ENCODE data around the gene C8G.

Gene C8G

DNA sequence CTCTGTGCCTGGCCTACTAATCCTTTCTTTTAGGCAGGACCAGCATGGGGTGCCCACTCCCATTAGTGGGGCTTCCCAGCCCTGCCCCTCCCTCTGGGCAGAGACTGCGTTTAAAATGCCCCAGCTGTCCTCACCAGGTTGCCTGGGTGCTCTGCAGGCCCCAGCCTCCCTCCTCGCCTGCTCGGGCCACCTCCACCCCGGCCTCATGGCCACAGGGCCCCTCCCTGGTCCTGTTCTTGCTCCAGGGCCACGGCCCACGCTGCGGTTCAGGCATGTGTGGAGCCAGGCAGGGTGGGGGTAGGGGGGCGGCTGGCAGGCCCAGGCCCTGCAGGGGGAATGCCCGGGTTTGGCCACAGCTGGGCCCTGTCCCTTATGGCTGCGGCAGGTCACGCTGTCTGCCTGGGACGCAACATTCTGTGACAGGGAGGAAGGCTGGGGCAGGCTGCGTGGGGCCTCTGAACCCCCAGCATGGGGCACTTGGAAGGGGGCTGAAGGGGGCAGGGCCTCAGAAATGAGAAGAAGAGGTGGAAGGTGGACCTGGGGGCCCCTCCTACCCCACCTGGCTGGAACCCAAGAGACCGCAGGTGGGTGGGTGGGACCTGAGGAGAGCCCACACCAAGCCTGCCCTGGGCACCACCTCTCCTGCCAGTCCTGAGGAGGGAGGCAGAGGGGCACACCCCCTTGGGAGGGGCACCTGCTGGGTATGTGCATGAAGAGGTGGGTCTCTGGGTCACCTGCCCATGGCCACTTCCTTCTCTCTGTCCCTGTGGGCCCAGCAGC lies 6.7 kb downstream of the C8G start, which contains the start of gene LCN12:
Gene LCN12 (plus strand): TSS at position 733 of the 780 bp plus-strand sequence. CDS start 55 bp downstream, outside the sequence.
- Histone ChIP-seq H3K9me3 (replicated peaks; ENCODE audit: low read length) (no peaks in the 10 kb centered on the region), H3K36me3 (ENCODE audit: insufficient read depth, low read length) (no peaks in the 10 kb centered on the region), H3K4me3 (ENCODE audit: low read length) (no peak within 1 kb of the TSS), H3K9ac (ENCODE audit: low read depth, low read length) (no peak within 1 kb of the TSS), H3K4me1 (ENCODE audit: control insufficient read depth, insufficient read depth, low read length) (peaks cover 28% of the 10 kb centered on the region), H3K27me3 (ENCODE audit: control insufficient read depth, insufficient read depth, low read length) (peaks cover 3% of the 10 kb centered on the region), H3K4me2 (ENCODE audit: low read length) (no peak within 1 kb of the TSS)

DNA sequence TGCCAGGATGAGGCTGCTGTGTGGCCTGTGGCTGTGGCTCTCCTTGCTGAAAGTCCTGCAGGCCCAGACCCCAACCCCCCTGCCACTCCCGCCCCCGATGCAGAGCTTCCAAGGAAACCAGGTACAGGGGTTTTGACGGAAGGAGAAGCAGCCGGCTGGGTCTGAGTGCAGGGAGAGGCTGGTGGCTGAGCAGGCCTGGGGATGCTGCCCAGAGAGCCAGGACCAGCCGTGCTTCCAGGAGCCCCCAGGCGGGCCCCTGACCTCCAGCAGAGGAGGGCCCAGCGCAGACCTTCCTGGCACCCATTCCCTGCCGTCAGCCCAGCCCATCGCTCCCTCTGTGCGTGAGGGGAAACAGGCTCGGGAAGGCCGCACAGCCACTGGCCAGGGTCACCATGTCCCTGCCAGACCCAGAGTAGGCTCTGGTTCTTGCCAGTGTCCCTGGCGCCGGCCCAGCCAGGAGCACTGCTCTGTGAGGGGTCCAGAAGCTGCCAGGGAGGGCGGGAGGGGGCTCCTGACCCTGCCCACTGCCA lies 7.3 kb downstream of the C8G start:
- no peaks in the 10 kb centered on the region for H3K36me3 ChIP-seq (ENCODE audit: insufficient read depth, low read length)
- H3K4me1 ChIP-seq (ENCODE audit: control insufficient read depth, insufficient read depth, low read length), result peaks cover 21% of the 10 kb centered on the region
- H3K4me2 ChIP-seq (ENCODE audit: low read length), result no peak overlapping the region
- H3K9ac ChIP-seq (ENCODE audit: low read depth, low read length), result no peak overlapping the region
- H3K9me3 ChIP-seq (replicated peaks; ENCODE audit: low read length), result no peaks in the 10 kb centered on the region
- H3K4me3 ChIP-seq (ENCODE audit: low read length), result no peak overlapping the region
- peaks cover 3% of the 10 kb centered on the region for H3K27me3 ChIP-seq (ENCODE audit: control insufficient read depth, insufficient read depth, low read length)

DNA sequence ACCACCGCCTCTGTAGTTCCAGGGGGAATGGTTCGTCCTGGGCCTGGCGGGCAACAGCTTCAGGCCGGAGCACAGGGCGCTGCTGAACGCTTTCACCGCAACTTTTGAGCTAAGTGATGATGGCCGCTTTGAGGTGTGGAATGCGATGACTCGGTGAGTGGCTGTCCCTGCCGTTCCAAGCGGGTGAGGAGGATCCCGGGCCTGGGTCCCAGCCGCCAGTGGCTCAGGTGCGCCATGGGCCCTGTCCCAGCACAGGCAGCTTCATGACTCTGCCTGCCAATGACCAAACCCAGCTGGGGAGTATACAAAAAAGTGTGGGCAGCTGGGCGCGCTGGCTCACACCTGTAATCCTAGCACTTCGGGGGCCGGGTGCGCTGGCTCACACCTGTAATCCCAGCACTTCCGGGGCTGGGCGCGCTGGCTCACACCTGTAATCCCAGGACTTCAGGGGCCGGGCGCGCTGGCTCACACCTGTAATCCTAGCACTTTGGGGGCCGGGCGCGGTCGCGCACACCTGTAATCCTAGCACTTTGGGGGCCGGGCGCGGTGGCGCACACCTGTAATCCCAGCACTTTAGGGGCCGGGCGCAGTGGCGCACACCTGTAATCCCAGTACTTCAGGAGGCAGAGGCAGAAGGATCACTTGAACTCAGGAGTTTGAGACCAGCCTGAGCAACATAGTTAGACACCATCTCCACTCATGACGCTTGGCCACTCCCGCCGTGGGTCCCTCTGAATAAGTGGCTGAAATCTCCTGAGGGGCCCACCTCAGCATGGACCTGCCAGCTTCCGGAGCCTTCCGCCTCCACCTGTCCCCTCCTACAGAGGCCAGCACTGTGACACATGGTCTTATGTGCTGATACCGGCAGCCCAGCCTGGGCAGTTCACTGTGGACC lies 8.1 kb downstream of the C8G start:
- H3K36me3 ChIP-seq (ENCODE audit: insufficient read depth, low read length), result no peaks in the 10 kb centered on the region
- H3K27me3 ChIP-seq (ENCODE audit: control insufficient read depth, insufficient read depth, low read length), result peaks cover 3% of the 10 kb centered on the region
- H3K4me2 ChIP-seq (ENCODE audit: low read length), result no peak overlapping the region
- no peak overlapping the region for H3K4me3 ChIP-seq (ENCODE audit: low read length)
- H3K9me3 ChIP-seq (replicated peaks; ENCODE audit: low read length), result no peaks in the 10 kb centered on the region
- H3K9ac ChIP-seq (ENCODE audit: low read depth, low read length), result no peak overlapping the region
- H3K4me1 ChIP-seq (ENCODE audit: control insufficient read depth, insufficient read depth, low read length), result peaks cover 14% of the 10 kb centered on the region

DNA sequence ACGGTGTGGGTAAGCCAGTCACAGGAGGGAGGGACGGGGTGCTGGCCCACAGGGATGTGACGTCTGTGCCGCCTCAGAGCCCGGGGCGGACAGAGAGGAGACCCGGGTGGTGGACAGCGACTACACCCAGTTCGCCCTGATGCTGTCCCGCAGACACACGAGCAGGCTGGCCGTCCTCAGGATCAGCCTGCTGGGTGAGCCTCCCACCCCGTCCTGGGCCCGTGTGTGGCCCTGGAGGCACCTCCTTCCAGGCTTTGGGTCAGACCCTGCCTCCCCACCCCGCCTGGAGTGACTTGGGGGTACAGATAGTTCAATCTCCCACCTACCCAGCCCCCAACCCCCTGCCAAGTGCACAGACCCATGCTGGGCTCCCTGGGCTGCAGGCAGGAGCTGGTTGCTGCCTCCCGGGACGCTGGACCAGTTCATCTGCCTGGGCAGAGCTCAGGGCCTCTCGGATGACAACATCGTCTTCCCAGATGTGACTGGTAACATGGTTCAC lies 8.8 kb downstream of the C8G start:
- peaks cover 6% of the 10 kb centered on the region for H3K27me3 ChIP-seq (ENCODE audit: control insufficient read depth, insufficient read depth, low read length)
- no peaks in the 10 kb centered on the region for H3K36me3 ChIP-seq (ENCODE audit: insufficient read depth, low read length)
- H3K9ac ChIP-seq (ENCODE audit: low read depth, low read length), result no peak overlapping the region

DNA sequence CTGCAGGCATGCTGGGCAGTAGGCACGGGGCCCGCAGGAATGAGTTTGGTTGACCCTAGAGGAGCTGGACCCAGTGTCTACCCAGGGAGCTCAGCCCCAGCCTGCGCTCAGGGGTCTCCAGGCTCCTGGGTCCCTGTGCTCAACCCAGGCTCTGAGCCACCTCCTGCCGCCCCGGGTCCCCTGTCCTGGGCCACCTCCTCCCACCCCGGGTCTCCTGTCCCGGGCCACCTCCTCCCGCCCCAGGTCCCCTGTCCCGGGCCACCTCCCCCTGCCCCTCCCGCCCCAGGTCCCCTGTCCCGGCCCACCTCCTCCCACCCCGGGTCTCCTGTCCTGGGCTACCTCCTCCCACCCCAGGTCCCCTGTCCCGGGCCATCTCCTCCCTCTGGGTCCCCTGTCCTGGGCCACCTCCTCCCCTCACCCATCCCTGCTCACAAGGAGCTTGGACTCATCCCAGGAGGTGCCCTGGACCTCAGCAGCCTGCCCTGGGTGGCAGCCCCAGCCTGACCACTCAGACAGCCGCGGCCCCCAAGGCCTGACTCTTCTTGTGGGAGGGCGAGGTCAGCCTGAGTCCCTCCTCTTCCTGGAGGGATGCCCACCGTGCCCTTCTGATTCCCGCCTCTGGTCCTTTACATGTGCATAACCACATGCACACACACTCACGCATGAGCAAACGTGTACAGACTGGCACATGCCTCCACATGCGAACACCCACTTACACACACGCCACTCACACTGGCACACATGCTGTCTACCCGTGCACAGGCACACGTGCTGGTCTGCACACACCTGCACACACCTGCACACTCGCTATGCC lies 9.4 kb downstream of the C8G start:
- Histone ChIP-seq H3K36me3 (ENCODE audit: insufficient read depth, low read length) (no peaks in the 10 kb centered on the region), H3K9ac (ENCODE audit: low read depth, low read length) (no peak overlapping the region), H3K4me3 (ENCODE audit: low read length) (no peak overlapping the region), H3K4me2 (ENCODE audit: low read length) (no peak overlapping the region), H3K4me1 (ENCODE audit: control insufficient read depth, insufficient read depth, low read length) (peaks cover 11% of the 10 kb centered on the region), H3K27me3 (ENCODE audit: control insufficient read depth, insufficient read depth, low read length) (peaks cover 6% of the 10 kb centered on the region), H3K9me3 (replicated peaks; ENCODE audit: low read length) (no peaks in the 10 kb centered on the region)

More for the DNA sequence above, 8.8 kb downstream of the C8G start:
- no peak overlapping the region for H3K4me2 ChIP-seq (ENCODE audit: low read length)
- no peak overlapping the region for H3K4me3 ChIP-seq (ENCODE audit: low read length)
- H3K9me3 ChIP-seq (replicated peaks; ENCODE audit: low read length), result no peaks in the 10 kb centered on the region
- peaks cover 12% of the 10 kb centered on the region for H3K4me1 ChIP-seq (ENCODE audit: control insufficient read depth, insufficient read depth, low read length)

DNA sequence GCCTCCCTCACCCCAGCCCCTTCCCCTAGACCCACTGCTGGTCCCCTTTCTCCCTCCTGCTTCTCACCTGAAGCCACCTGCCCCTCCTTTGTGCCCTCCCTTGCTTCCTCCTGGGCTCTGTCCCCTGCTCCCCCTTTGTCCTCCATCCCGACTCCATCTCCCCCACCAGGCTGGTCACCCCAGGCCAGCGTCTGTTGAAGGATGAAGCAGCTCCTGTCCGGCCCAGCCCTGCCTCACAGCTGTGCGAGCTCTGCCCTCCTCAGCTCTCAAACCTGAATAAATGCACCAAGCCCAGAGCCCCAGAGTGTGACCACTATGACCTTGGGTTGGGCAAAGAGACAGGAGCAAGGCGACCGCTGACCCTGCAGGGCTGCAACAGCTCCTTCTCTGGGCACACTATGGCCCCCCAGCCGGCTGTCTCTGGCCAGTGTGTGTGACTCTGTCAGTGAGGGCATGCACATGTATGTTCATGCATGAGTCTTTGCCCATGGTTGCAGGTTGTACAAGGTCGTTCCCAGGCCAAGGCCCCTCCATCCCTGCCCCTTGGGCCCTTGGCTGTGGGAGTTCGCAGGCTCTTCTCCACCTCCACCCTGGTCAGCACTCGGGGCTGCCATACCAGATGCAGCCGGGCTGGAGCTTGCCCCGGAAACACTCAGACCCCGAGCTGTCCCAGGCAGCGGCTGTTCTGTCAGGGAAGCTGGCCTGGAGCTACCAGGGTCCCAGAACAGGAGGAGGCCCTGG lies 10.3 kb downstream of the C8G start:
- peaks cover 3% of the 10 kb centered on the region for H3K4me1 ChIP-seq (ENCODE audit: control insufficient read depth, insufficient read depth, low read length)
- H3K27me3 ChIP-seq (ENCODE audit: control insufficient read depth, insufficient read depth, low read length), result peaks cover 6% of the 10 kb centered on the region
- no peak overlapping the region for H3K4me3 ChIP-seq (ENCODE audit: low read length)
- no peaks in the 10 kb centered on the region for H3K36me3 ChIP-seq (ENCODE audit: insufficient read depth, low read length)
- no peaks in the 10 kb centered on the region for H3K9me3 ChIP-seq (replicated peaks; ENCODE audit: low read length)
- no peak overlapping the region for H3K4me2 ChIP-seq (ENCODE audit: low read length)
- H3K9ac ChIP-seq (ENCODE audit: low read depth, low read length), result no peak overlapping the region

DNA sequence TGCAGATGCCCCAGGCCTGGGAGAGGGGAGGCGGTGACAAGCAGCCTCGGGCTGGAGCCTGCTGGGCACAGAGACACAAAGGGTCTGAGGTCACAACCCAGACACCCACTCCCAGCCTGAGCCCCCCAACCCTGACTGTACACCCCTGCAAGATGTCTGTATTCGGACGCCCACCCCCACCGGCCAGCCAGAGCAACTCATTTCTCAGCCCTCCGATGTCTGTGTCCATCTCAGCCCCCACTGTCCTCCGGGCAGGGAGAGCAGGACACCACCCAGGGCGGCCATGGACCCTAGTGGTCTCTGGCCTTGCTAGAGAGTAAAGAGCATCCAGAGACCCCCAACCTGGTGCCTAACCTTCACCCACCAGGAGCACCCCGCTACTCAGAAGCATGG lies 10.9 kb downstream of the C8G start:
- Histone ChIP-seq H3K9ac (ENCODE audit: low read depth, low read length) (no peak overlapping the region), H3K27me3 (ENCODE audit: control insufficient read depth, insufficient read depth, low read length) (peaks cover 6% of the 10 kb centered on the region), H3K9me3 (replicated peaks; ENCODE audit: low read length) (no peaks in the 10 kb centered on the region), H3K4me2 (ENCODE audit: low read length) (no peak overlapping the region), H3K4me1 (ENCODE audit: control insufficient read depth, insufficient read depth, low read length) (no peaks in the 10 kb centered on the region), H3K4me3 (ENCODE audit: low read length) (no peak overlapping the region), H3K36me3 (ENCODE audit: insufficient read depth, low read length) (no peaks in the 10 kb centered on the region)

DNA sequence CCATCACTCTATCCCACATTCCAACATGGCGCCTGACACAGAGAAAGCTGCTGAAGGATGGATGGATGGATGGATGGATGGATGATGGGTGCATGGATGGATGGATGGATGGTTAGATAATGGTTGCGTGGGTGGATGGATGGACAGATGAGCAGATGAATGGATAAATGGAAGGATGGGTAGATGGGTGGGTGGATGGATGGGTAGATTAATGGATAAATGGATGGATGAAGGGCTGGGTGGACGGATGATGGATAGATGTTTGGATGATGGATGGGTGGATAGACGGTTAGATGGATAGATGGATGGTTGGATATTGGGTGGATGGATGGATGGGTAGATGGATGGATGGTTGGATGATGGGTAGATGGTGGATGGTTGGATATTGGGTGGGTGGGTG lies 11.6 kb downstream of the C8G start:
- Histone ChIP-seq H3K9me3 (replicated peaks; ENCODE audit: low read length) (no peaks in the 10 kb centered on the region), H3K4me1 (ENCODE audit: control insufficient read depth, insufficient read depth, low read length) (no peaks in the 10 kb centered on the region), H3K36me3 (ENCODE audit: insufficient read depth, low read length) (no peaks in the 10 kb centered on the region), H3K27me3 (ENCODE audit: control insufficient read depth, insufficient read depth, low read length) (peaks cover 8% of the 10 kb centered on the region), H3K9ac (ENCODE audit: low read depth, low read length) (no peak overlapping the region), H3K4me2 (ENCODE audit: low read length) (no peak overlapping the region), H3K4me3 (ENCODE audit: low read length) (no peak overlapping the region)

DNA sequence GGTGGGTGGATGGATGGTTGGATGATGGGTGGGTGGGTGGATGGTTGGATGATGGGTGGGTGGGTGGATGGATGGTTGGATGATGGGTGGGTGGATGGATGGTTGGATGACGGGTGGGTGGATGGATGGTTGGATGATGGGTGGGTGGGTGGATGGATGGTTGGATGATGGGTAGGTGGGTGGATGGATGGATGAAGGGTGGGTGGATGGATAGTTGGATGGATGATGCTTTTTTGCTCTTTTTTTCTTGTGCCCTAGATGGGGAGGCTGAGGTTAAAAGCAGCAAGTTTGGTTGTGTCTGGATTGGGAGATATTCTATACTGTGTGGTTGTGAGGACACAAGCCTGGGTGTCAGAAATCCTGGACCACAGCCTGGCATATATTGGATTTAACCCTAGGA lies 12.4 kb downstream of the C8G start:
- Histone ChIP-seq H3K4me3 (ENCODE audit: low read length) (no peak overlapping the region), H3K9ac (ENCODE audit: low read depth, low read length) (no peak overlapping the region), H3K36me3 (ENCODE audit: insufficient read depth, low read length) (no peaks in the 10 kb centered on the region), H3K4me1 (ENCODE audit: control insufficient read depth, insufficient read depth, low read length) (no peaks in the 10 kb centered on the region), H3K27me3 (ENCODE audit: control insufficient read depth, insufficient read depth, low read length) (peaks cover 9% of the 10 kb centered on the region), H3K9me3 (replicated peaks; ENCODE audit: low read length) (no peaks in the 10 kb centered on the region), H3K4me2 (ENCODE audit: low read length) (no peak overlapping the region)

DNA sequence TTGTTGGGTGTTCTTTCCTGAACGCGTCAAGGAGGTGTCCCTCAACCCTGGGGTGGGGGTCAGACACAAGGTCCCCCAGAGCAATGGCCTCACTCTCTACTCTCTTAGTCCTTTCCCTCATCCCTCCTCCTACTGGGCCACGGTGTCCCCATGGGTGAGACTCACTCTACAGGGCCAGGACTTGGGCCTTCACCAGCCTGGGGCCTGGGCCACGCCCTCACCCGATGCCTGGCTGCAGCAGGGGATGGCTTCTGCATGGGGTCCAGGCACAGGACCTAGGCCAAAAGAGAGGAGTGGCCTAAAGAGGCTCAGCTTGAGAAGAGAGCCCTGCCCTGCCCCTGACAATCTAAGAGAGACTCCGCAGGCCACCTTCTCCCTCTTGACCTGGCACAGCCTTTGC lies 12.9 kb downstream of the C8G start:
- peaks cover 7% of the 10 kb centered on the region for H3K27me3 ChIP-seq (ENCODE audit: control insufficient read depth, insufficient read depth, low read length)
- no peaks in the 10 kb centered on the region for H3K9me3 ChIP-seq (replicated peaks; ENCODE audit: low read length)
- no peaks in the 10 kb centered on the region for H3K36me3 ChIP-seq (ENCODE audit: insufficient read depth, low read length)
- no peak overlapping the region for H3K9ac ChIP-seq (ENCODE audit: low read depth, low read length)
- no peak overlapping the region for H3K4me3 ChIP-seq (ENCODE audit: low read length)
- H3K4me2 ChIP-seq (ENCODE audit: low read length), result no peak overlapping the region
- H3K4me1 ChIP-seq (ENCODE audit: control insufficient read depth, insufficient read depth, low read length), result no peaks in the 10 kb centered on the region
